Coronary artery (tissue), 2 donors: ENCODE results near the gene SPNS3.

Source experiments
- DNase-seq: peaks from one replicate; pipeline ENCODE4 v3.0.0-alpha.2; 2017; ENCODE audit warnings: low spot score
- H3K27ac ChIP-seq, 2 donors: fragments of 200-600 bp; sonication (generic); one replicate each; pipeline ENCODE4 v1.5.1; 2016 to 2019
- H3K4me3 ChIP-seq: fragments of 200-600 bp; sonication (generic); 2 replicates; pipeline ENCODE4 v1.5.1; 2016; ENCODE audit warnings: mild to moderate bottlenecking, moderate library complexity
- TF ChIP-seq, protein P1 (sequence below): fragments of 200-600 bp; sonication (generic); IDR thresholded peaks from one replicate; pipeline ENCODE4 v1.5.1; 2019; ENCODE audit warnings: antibody characterized with exemption

SPNS3 gene

DNA sequence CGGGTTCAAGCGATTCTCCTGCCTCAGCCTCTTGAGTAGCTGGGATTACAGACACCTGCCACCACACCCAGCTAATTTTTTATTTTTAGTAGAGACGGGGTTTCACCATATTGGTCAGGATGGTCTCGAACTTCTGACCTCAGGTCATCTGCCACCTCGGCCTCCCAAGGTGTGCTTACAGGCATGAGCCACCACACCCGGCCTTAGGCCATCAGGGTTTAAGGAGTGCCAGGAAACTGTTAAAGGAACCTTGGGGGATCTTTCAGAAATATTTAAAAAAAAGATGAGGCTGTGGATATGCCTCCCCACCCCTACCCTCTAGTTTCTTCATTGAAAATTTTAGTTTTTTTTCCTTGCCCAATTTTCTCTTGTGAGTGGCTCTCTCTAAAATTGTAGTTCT lies 35.9 kb upstream of the SPNS3 start:
- Histone ChIP-seq H3K27ac (no peak overlapping the region), H3K4me3 (no peak overlapping the region)
- no peak for DNase-seq
- TF ChIP-seq, protein P1, sequence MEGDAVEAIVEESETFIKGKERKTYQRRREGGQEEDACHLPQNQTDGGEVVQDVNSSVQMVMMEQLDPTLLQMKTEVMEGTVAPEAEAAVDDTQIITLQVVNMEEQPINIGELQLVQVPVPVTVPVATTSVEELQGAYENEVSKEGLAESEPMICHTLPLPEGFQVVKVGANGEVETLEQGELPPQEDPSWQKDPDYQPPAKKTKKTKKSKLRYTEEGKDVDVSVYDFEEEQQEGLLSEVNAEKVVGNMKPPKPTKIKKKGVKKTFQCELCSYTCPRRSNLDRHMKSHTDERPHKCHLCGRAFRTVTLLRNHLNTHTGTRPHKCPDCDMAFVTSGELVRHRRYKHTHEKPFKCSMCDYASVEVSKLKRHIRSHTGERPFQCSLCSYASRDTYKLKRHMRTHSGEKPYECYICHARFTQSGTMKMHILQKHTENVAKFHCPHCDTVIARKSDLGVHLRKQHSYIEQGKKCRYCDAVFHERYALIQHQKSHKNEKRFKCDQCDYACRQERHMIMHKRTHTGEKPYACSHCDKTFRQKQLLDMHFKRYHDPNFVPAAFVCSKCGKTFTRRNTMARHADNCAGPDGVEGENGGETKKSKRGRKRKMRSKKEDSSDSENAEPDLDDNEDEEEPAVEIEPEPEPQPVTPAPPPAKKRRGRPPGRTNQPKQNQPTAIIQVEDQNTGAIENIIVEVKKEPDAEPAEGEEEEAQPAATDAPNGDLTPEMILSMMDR: no peak

DNA sequence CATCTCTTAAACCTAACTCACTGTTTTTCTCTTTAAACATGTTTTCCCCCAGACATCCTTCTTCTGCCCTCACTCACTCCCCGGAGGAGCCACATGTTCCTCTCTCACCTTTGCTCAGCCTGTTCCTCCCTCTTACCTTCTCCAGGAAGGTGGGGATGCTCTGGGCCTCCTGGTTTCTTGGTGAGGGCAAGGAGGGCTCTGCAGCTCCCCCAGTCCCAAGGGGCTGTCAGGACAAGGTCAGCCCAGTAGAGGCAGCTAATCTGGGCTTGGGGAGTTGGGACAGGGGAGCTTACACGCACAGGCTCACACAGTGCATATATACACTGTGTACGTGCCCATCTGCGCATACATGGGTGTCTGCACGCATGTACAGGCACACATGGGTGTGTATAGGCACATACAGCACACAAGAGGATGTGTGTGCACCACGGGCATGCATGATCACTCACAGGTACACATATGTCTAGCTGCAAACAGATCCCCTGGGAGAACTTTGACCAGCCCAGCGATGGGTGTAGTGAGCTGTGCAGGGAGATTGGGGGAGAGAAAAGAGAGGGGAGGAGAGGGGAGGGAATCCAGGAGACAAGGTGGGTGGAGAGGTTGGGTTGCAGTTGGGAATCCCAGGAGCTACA lies 28.6 kb upstream of the SPNS3 start:
- TF ChIP-seq, protein P1: no peak
- Histone ChIP-seq H3K4me3 (no peak overlapping the region), H3K27ac (no peak overlapping the region)
- no peak for DNase-seq

DNA sequence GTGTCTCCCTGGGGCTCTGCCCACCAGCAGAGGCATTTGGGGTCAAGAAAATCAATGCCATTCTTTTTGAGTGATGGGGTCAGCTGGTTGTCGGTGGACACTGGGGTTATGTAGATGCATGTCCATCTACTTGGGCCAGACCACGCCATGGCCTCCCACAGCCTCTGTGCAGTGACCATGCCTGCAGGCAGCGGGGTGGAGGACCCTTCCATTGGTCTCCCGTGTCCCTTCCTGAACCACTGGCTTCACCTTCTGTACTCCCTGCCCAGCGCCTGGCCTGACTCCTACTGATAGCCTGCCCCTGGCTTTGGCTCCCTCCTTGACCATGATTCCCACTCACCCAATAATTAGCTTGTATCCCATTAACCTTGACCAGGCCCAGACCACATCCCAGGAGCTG lies 28.0 kb upstream of the SPNS3 start:
- TF ChIP-seq, protein P1: no peak
- H3K4me3 ChIP-seq: no peak overlapping the region

DNA sequence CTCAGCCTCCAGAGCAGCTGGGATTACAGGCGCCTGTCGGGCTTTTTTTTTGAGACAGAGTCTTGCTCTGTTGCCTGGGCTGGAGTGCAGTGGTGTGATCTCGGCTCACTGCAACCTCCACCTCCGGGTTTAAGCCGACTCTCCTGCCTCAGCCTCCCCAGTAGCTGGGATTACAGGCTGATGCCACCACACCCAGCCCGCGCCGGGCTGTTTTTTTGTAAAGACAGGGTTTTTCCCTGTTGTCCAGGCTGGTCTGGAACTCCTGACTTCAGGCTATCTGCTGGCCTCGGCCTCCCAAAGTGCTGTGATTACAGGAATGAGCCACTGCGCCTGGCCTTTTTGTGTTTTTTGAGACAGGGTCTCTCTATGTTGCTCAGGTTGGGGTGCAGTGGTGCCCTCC lies 27.4 kb upstream of the SPNS3 start:
- H3K4me3 ChIP-seq: no peak overlapping the region
- TF ChIP-seq, protein P1: no peak
- no peak overlapping the region for H3K27ac ChIP-seq
- DNase-seq: no peak

More for the DNA sequence above, 28.0 kb upstream of the SPNS3 start:
- no peak overlapping the region for H3K27ac ChIP-seq
- DNase-seq: no peak

DNA sequence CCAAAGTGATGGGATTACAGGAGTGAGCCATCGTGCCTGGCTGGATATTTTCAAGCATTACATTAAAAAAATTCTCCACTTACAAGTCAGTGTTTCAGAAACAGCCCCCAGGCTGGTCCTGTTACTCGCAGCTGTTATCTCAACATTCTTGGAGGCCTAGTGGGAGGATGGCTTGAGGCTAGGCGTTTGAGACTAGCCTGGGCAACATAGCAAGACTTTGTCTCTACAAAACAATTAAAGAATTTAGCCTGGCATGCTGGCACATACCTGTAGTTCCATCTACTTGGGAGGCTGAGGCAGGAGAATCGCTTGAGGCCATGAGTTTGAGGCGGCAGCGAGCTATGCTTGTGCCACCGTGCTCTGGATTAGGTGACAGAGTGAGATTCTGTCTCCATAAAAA lies 26.5 kb upstream of the SPNS3 start:
- Histone ChIP-seq H3K4me3 (no peak overlapping the region), H3K27ac (no peak overlapping the region)
- TF ChIP-seq, protein P1: no peak
- DNase-seq: no peak

DNA sequence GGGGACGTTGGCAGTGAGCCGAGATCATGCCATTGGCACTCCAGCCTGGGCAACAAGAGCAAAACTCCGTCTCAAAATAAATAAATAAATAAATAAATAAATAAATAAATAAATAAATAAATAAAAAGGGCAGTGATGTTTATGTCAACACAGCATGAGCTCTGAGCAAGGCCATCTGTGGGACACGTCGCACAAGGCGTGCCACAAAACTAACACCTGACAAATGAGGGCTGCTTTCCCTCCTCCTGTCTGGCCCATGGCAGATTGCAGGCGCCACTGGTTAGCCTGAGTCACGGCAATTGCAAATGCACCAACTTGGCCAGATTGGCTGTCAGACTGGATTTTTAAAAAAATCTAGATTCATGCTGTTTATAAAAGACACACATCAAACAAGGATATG lies 25.9 kb upstream of the SPNS3 start:
- Histone ChIP-seq H3K4me3 (no peak overlapping the region), H3K27ac (no peak overlapping the region)
- DNase-seq: no peak
- TF ChIP-seq, protein P1: no peak

DNA sequence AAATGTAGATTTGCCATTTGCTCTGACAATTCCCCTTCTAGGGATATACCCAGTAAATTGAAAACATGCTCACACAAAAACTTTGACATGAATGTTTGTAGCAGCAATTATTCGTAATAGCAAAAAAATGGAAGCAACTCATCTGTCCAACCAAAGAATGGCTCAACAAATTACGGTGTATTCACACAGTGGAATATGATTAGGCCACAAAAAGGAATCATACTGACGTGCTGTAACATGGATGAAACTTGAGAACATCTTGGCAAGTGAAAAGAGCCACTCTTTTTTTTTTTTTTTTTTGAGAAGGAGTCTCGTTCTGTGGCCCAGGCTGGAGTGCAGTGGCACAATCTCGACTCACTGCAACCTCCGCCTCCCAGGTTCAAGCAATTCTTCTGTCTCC lies 24.1 kb upstream of the SPNS3 start:
- DNase-seq: no peak
- no peak overlapping the region for H3K4me3 ChIP-seq
- H3K27ac ChIP-seq: no peak overlapping the region
- TF ChIP-seq, protein P1: no peak
